Karpas-422 (cell line): ENCODE results near the gene EP300. TPM values are rescaled to one million over a fixed set of nuclear protein-coding genes. Genes with fewer than 3 reads are reported as not detected.
"Not testable (repeated sequence)": the region's sequence is repeated elsewhere in the genome, so short reads cannot be mapped to it uniquely, and the experiment has no call there.

Experiments used
- DNase-seq: peaks from one replicate; pipeline ENCODE4 v3.0.0-alpha.2; 2015
- H2AFZ ChIP-seq: fragments of 200-600 bp; sonication (generic); 2 replicates; pipeline ENCODE4 v1.6.1; 2014; ENCODE audit warnings: antibody characterized with exemption, low read length, mixed read lengths
- H3K27ac ChIP-seq: fragments of 200-600 bp; sonication (generic); 2 replicates; pipeline ENCODE4 v1.5.1; 2014; ENCODE audit warnings: mild to moderate bottlenecking, low read length, moderate library complexity
- H3K27me3 ChIP-seq: fragments of 200-600 bp; sonication (generic); 2 replicates; pipeline ENCODE4 v1.6.1; 2014; ENCODE audit warnings: low read length, mixed read lengths
- H3K36me3 ChIP-seq: fragments of 200-600 bp; sonication (generic); 2 replicates; pipeline ENCODE4 v1.6.1; 2014; ENCODE audit warnings: low read length, mixed read lengths; ENCODE audit not compliant: insufficient read depth
- H3K4me1 ChIP-seq: fragments of 200-600 bp; sonication (generic); 2 replicates; pipeline ENCODE4 v1.6.1; 2014; ENCODE audit warnings: mild to moderate bottlenecking, low read length, mixed read lengths
- H3K4me2 ChIP-seq: fragments of 200-600 bp; sonication (generic); 2 replicates; pipeline ENCODE4 v1.6.1; 2014; ENCODE audit warnings: low read length, low read depth, mild to moderate bottlenecking; ENCODE audit not compliant: poor library complexity, severe bottlenecking
- H3K4me3 ChIP-seq: fragments of 200-600 bp; sonication (generic); 2 replicates; pipeline ENCODE4 v1.5.1; 2014; ENCODE audit warnings: mild to moderate bottlenecking, antibody characterized with exemption, low read length, mixed read lengths
- H3K79me2 ChIP-seq: fragments of 200-600 bp; sonication (generic); 2 replicates; pipeline ENCODE4 v1.6.1; 2014; ENCODE audit warnings: mild to moderate bottlenecking, low read length, mixed read lengths
- H3K9ac ChIP-seq: fragments of 200-600 bp; sonication (generic); 2 replicates; pipeline ENCODE4 v1.6.0; 2014; ENCODE audit warnings: low read length
- H3K9me2 ChIP-seq: fragments of 200-600 bp; sonication (generic), shearing (Covaris generic); replicated peaks from 2 replicates; pipeline ENCODE4 v1.6.0; 2014; ENCODE audit warnings: mild to moderate bottlenecking, low read length, moderate library complexity; ENCODE audit not compliant: insufficient read depth
- H3K9me3 ChIP-seq: fragments of 300-700, 200-600 bp; sonication (generic); 2 replicates; pipeline ENCODE4 v1.6.1; 2014; ENCODE audit warnings: low read length, mixed read lengths
- H4K20me1 ChIP-seq: fragments of 200-600 bp; sonication (generic); 2 replicates; pipeline ENCODE4 v1.6.1; 2014; ENCODE audit warnings: mild to moderate bottlenecking, antibody characterized with exemption, low read length, low read depth; ENCODE audit not compliant: insufficient read depth
- total RNA-seq: library from RNA; depleted of rRNA; stranded (reverse); fragments of >200 nt; shearing (Covaris generic); gene quantifications from 2 replicates; pipeline ENCODE4 v1.2.3, GENCODE V29; 2014; ENCODE audit warnings: low replicate concordance

EP300 gene
- total RNA-seq, 1 experiment from 2014 or later = 63.8 TPM

- H3K4me3 ChIP-seq = no peak overlapping the region
- H2AFZ ChIP-seq = no peak overlapping the region
- peaks cover 17% of the 10 kb centered on the region; the same call in 1 of the 2 replicates for H4K20me1 ChIP-seq
- peaks cover 95% of the 10 kb centered on the region for H3K79me2 ChIP-seq
- H3K9me2 ChIP-seq = no peaks in the 10 kb centered on the region
- H3K4me2 ChIP-seq = no peak overlapping the region
- no peaks in the 10 kb centered on the region for H3K27me3 ChIP-seq
- H3K4me1 ChIP-seq = no peaks in the 10 kb centered on the region
- no peak overlapping the region for H3K9ac ChIP-seq
- peaks cover 57% of the 10 kb centered on the region for H3K36me3 ChIP-seq
- H3K9me3 ChIP-seq = no peaks in the 10 kb centered on the region
- H3K27ac ChIP-seq = no peak overlapping the region
- no peak for DNase-seq
Measured at GRCh38 chr22:41117127-41117965, 25.0 kb downstream of the EP300 start.

GRCh38 chr22:41123151-41123550 is 30.8 kb downstream of the EP300 start:
- Histone ChIP-seq H4K20me1 (peaks cover 15% of the 10 kb centered on the region), H3K9ac (no peak overlapping the region), H3K4me2 (no peak overlapping the region), H3K27ac (no peak overlapping the region), H3K4me3 (no peak overlapping the region), H3K79me2 (peaks cover 80% of the 10 kb centered on the region), H3K36me3 (peaks cover 44% of the 10 kb centered on the region; the same call in 1 of the 2 replicates), H3K9me3 (no peaks in the 10 kb centered on the region), H3K27me3 (no peaks in the 10 kb centered on the region), H3K9me2 (no peaks in the 10 kb centered on the region), H3K4me1 (no peaks in the 10 kb centered on the region), H2AFZ (no peak overlapping the region)
- DNase-seq = no peak

GRCh38 chr22:41124086-41124485 is 31.7 kb downstream of the EP300 start:
- Histone ChIP-seq H3K9ac (no peak overlapping the region), H3K4me1 (no peaks in the 10 kb centered on the region), H3K27ac (no peak overlapping the region), H2AFZ (no peak overlapping the region), H3K27me3 (no peaks in the 10 kb centered on the region), H3K79me2 (peaks cover 73% of the 10 kb centered on the region), H4K20me1 (peaks cover 15% of the 10 kb centered on the region), H3K9me2 (no peaks in the 10 kb centered on the region), H3K4me2 (no peak overlapping the region), H3K4me3 (no peak overlapping the region), H3K9me3 (no peaks in the 10 kb centered on the region), H3K36me3 (peaks cover 40% of the 10 kb centered on the region; the same call in 1 of the 2 replicates)
- no peak for DNase-seq

- Histone ChIP-seq H3K36me3 (peaks cover 48% of the 10 kb centered on the region; the same call in 1 of the 2 replicates), H3K27ac (no peak overlapping the region), H3K9me3 (no peaks in the 10 kb centered on the region), H3K27me3 (no peaks in the 10 kb centered on the region), H3K4me2 (no peak overlapping the region), H3K9ac (no peak overlapping the region), H2AFZ (no peak overlapping the region), H3K9me2 (no peaks in the 10 kb centered on the region), H3K4me1 (no peaks in the 10 kb centered on the region), H4K20me1 (peaks cover 15% of the 10 kb centered on the region), H3K79me2 (peaks cover 52% of the 10 kb centered on the region), H3K4me3 (no peak overlapping the region)
- no peak for DNase-seq
Measured at GRCh38 chr22:41127451-41127850, 35.1 kb downstream of the EP300 start.

- H3K4me2 ChIP-seq = no peak overlapping the region
- H3K9ac ChIP-seq = no peak overlapping the region
- no peaks in the 10 kb centered on the region for H3K4me1 ChIP-seq
- no peaks in the 10 kb centered on the region for H3K9me2 ChIP-seq
- DNase-seq = no peak
- H3K27me3 ChIP-seq = no peaks in the 10 kb centered on the region
- H3K79me2 ChIP-seq = peaks cover 49% of the 10 kb centered on the region
- no peaks in the 10 kb centered on the region for H3K9me3 ChIP-seq
- H2AFZ ChIP-seq = no peak overlapping the region
- peaks cover 15% of the 10 kb centered on the region for H4K20me1 ChIP-seq
- H3K36me3 ChIP-seq = peaks cover 52% of the 10 kb centered on the region; the same call in 1 of the 2 replicates
- no peak overlapping the region for H3K27ac ChIP-seq
- H3K4me3 ChIP-seq = no peak overlapping the region
Measured at GRCh38 chr22:41128606-41129005, 36.2 kb downstream of the EP300 start.

- Histone ChIP-seq H3K27ac (no peak overlapping the region), H3K79me2 (peaks cover 48% of the 10 kb centered on the region), H3K4me1 (no peaks in the 10 kb centered on the region), H3K27me3 (no peaks in the 10 kb centered on the region), H2AFZ (no peak overlapping the region), H3K4me3 (no peak overlapping the region), H3K9ac (no peak overlapping the region), H4K20me1 (no peaks in the 10 kb centered on the region; the same call in 1 of the 2 replicates), H3K36me3 (peaks cover 55% of the 10 kb centered on the region; the same call in 1 of the 2 replicates), H3K9me3 (no peaks in the 10 kb centered on the region), H3K4me2 (no peak overlapping the region), H3K9me2 (no peaks in the 10 kb centered on the region)
- no peak for DNase-seq
Measured at GRCh38 chr22:41132550-41132949, 40.2 kb downstream of the EP300 start.

- H3K4me2 ChIP-seq = no peak overlapping the region
- no peak overlapping the region for H3K9ac ChIP-seq
- peaks cover 38% of the 10 kb centered on the region for H3K79me2 ChIP-seq
- H3K4me1 ChIP-seq = no peaks in the 10 kb centered on the region
- no peak overlapping the region for H2AFZ ChIP-seq
- H3K36me3 ChIP-seq = peaks cover 71% of the 10 kb centered on the region
- H4K20me1 ChIP-seq = 0 out of 2 replicates have a peak, but pooled peaks cover 4% of the 10 kb centered on the region
- no peak overlapping the region for H3K4me3 ChIP-seq
- no peak overlapping the region for H3K27ac ChIP-seq
- no peaks in the 10 kb centered on the region for H3K9me3 ChIP-seq
- no peak for DNase-seq
- no peaks in the 10 kb centered on the region for H3K27me3 ChIP-seq
- H3K9me2 ChIP-seq = no peaks in the 10 kb centered on the region
Measured at GRCh38 chr22:41140365-41140957, 48.1 kb downstream of the EP300 start.

- not testable (repeated sequence) for H3K27ac ChIP-seq, H3K9me2 ChIP-seq, DNase-seq, H3K4me1 ChIP-seq, H3K9ac ChIP-seq, H4K20me1 ChIP-seq, H3K27me3 ChIP-seq, H3K4me3 ChIP-seq, H3K4me2 ChIP-seq, H3K9me3 ChIP-seq, H2AFZ ChIP-seq
- Histone ChIP-seq H3K79me2 (peaks cover 14% of the 10 kb centered on the region), H3K36me3 (peaks cover 67% of the 10 kb centered on the region)
Measured at GRCh38 chr22:41145921-41146320, 53.5 kb downstream of the EP300 start.
